ENCODE measurements around the gene RAPGEF4. TPM values are rescaled to one million over a fixed set of nuclear protein-coding genes. Genes with fewer than 3 reads are reported as not detected.

Gene RAPGEF4
- total and polyA plus RNA-seq, 2 of the 8 experiments (the other 6 are each of a cell fraction or from before 2014, with no cell fraction given), result 1.2 to 2.6 TPM

DNA sequence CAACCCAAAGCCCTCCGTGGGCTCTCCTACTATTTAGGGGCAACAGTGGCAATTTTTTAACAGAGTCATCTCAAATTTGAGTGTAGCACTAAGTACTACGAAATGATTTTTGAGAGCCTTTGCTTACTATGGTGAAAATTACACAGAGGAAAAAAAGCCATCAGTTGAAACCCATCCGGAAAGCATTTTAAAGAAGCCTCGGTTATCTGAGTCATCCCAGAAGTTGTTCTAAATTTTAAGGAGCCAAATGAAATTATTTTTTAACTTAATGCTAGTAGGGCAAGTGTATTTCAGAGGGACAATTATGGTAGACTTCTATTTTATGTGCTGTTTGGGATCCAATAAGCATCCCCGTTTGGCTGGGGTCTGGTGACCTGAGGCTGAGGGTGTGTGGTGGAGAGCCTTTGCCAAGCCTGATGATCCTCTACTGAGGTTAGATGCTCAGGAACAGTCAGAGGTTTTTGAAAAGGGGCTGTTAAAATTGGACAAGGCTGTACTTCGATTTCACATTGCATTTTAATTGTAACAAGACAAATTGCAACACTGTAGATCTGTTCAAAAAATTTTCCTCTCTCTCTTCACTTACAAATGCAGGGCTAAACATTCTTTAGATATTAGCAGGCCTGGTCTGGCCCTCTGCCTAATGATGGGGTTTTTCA lies 47.0 kb downstream of the RAPGEF4 start:
- no peak overlapping the region for H2BK15ac ChIP-seq (ENCODE audit: low read length)
- no peak overlapping the region for H2AK5ac ChIP-seq (ENCODE audit: low read depth, low read length)
- no peaks in the 10 kb centered on the region for H3K79me2 ChIP-seq (ENCODE audit: control insufficient read depth in 1 of 2, insufficient read depth in 2 of 2, low read length in 2 of 2)
- no peak overlapping the region for H4K5ac ChIP-seq (ENCODE audit: insufficient read length, low read depth, low read length)
- H3K9ac ChIP-seq (replicated peaks in 1 of 4; ENCODE audit: extremely low read depth in 1 of 4, low read depth in 3 of 4, low read length in 3 of 4), result no peak overlapping the region
- H4K91ac ChIP-seq (replicated peaks; ENCODE audit: insufficient read length, low read length), result no peak overlapping the region
- CTCF ChIA-PET (ENCODE audit: partially characterized antibody), result interaction anchor here (1.2 kb wide), 1 partner anchor 23 kb away, joined by 3 read pairs; no protein-coding TSS in a partner anchor
- WGBS, 2 experiments (ENCODE audit: extremely low coverage in 1 of 2, insufficient coverage in 1 of 2, insufficient read length in 1 of 2, insufficient replicate concordance in 2 of 2, low coverage in 1 of 2, low lambda C conversion rate in 2 of 2, missing lambda C conversion rate in 1 of 2), result 91% methylated on average over 6 of the region's 6 CpGs; no CpG with 5 or more reads in 1 of the 2 experiments
- no peak overlapping the region for H3K14ac ChIP-seq (ENCODE audit: insufficient read length)
- DNase-seq (ENCODE audit: low read depth in 1 of 2, low spot score in 2 of 2) (no peak), FAIRE-seq (no peak)
- no peaks in the 10 kb centered on the region for H3K9me3 ChIP-seq (ENCODE audit: insufficient read depth in 2 of 2, low read depth in 1 of 2, low read length in 1 of 2)
- no peaks in the 10 kb centered on the region for H3K4me1 ChIP-seq (replicated peaks in 1 of 4; ENCODE audit: control insufficient read depth in 3 of 4, insufficient read depth in 4 of 4, low read length in 3 of 4)
- H4K20me1 ChIP-seq (replicated peaks in 1 of 2; ENCODE audit: control insufficient read depth in 1 of 2, insufficient read depth in 2 of 2, low read length in 2 of 2), result no peaks in the 10 kb centered on the region
- H2AFZ ChIP-seq (ENCODE audit: low read length), result no peak overlapping the region
- H3K4me2 ChIP-seq (ENCODE audit: insufficient read depth in 1 of 2, low read depth in 2 of 2, low read length in 2 of 2), result no peak overlapping the region
- no peak overlapping the region for H2BK20ac ChIP-seq (ENCODE audit: low read length)
- no peak overlapping the region for H3K4ac ChIP-seq (replicated peaks; ENCODE audit: insufficient read length, low read depth, low read length)
- H3K56ac ChIP-seq (replicated peaks; ENCODE audit: insufficient read length, low read depth, low read length), result no peak overlapping the region
- no peak overlapping the region for H2BK12ac ChIP-seq (ENCODE audit: low read depth, low read length)
- H3K4me3 ChIP-seq (ENCODE audit: extremely low read depth in 1 of 4, insufficient read depth in 2 of 4, low read depth in 3 of 4, low read length in 4 of 4), result no peak overlapping the region
- no peak overlapping the region for H3K18ac ChIP-seq (ENCODE audit: extremely low read depth, low read length)
- no peak overlapping the region for H3K27ac ChIP-seq (ENCODE audit: low read depth, low read length)
- POLR2A ChIA-PET (ENCODE audit: partially characterized antibody), result no interaction called here
- H2BK5ac ChIP-seq (ENCODE audit: low read depth, low read length), result no peak overlapping the region
- no peaks in the 10 kb centered on the region for H3K36me3 ChIP-seq (ENCODE audit: control insufficient read depth in 2 of 4, insufficient read depth in 4 of 4, low read length in 3 of 4)
- H4K8ac ChIP-seq (ENCODE audit: extremely low read depth, insufficient read depth, low read length), result no peak overlapping the region
- H3K23me2 ChIP-seq (ENCODE audit: low read depth, low read length), result peaks cover 2% of the 10 kb centered on the region; the same call in 1 of the 2 replicates
- H2BK120ac ChIP-seq (replicated peaks; ENCODE audit: low read depth, low read length), result no peak overlapping the region
- H3K27me3 ChIP-seq (replicated peaks in 1 of 4; ENCODE audit: control insufficient read depth in 3 of 4, extremely low read depth in 1 of 4, insufficient read depth in 3 of 4, low read length in 3 of 4), result no peaks in the 10 kb centered on the region
- H3K23ac ChIP-seq (ENCODE audit: insufficient read length), result no peak overlapping the region
- H3K79me1 ChIP-seq (ENCODE audit: low read depth, low read length), result no peaks in the 10 kb centered on the region
- TF ChIP-seq SIN3A (conservative IDR thresholded peaks at IDR 0.05 in 1 of 2, IDR thresholded peaks at IDR 0.05 in 1 of 2; ENCODE audit: low read depth in 1 of 2, low read length in 2 of 2) (no peak), SP2 (IDR thresholded peaks at IDR 0.05; ENCODE audit: low read length) (no peak), GABPA (IDR thresholded peaks at IDR 0.05; ENCODE audit: borderline replicate concordance, insufficient read depth, low read length) (no peak), POLR2AphosphoS5 (IDR thresholded peaks at IDR 0.05; ENCODE audit: low read depth, low read length) (no peak), NANOG (IDR thresholded peaks at IDR 0.05; ENCODE audit: insufficient read depth, low read depth, low read length, poor library complexity, severe bottlenecking) (no peak), RBBP5 (IDR thresholded peaks at IDR 0.05; ENCODE audit: borderline replicate concordance, low read depth, low read length) (no peak), ASH2L (IDR thresholded peaks at IDR 0.05; ENCODE audit: low read length) (no peak), CREB1 (IDR thresholded peaks at IDR 0.05) (no peak)

Data from H1 (cell line).